Tibial nerve (tissue), 3 donors: ENCODE results near the gene SLC39A11.

Source experiments
- CTCF ChIP-seq, 5 experiments: fragments of 200-600 bp in 3 of 5; fragments of 450-650 bp in 2 of 5; sonication (generic) in 3 of 5; IDR thresholded peaks; one replicate each; pipeline ENCODE4 v1.5.1; 2016 to 2019; ENCODE audit warnings: antibody characterized with exemption in 5 of 5, mild to moderate bottlenecking in 3 of 5, moderate library complexity in 2 of 5
- POLR2A ChIP-seq, 2 donors: fragments of 450-650 bp; IDR thresholded peaks; one replicate each; pipeline ENCODE4 v1.6.1; 2017; ENCODE audit warnings: antibody characterized with exemption in 2 of 2, mild to moderate bottlenecking in 2 of 2, moderate library complexity in 2 of 2

- TF ChIP-seq CTCF (IDR thresholded peaks at IDR 0.05) (no peak), POLR2A (IDR thresholded peaks at IDR 0.05) (no peak)
Measured at GRCh38 chr17:72972263-72972951, 120.1 kb downstream of the SLC39A11 start.
